ENCODE measurements around the gene HYDIN. TPM values are rescaled to one million over a fixed set of nuclear protein-coding genes. Genes with fewer than 3 reads are reported as not detected.
"Not testable (repeated sequence)": the region's sequence is repeated elsewhere in the genome, so short reads cannot be mapped to it uniquely, and the experiment has no call there.

Gene HYDIN
- total RNA-seq, 1 experiment from 2014 or later = 0.26 TPM

DNA sequence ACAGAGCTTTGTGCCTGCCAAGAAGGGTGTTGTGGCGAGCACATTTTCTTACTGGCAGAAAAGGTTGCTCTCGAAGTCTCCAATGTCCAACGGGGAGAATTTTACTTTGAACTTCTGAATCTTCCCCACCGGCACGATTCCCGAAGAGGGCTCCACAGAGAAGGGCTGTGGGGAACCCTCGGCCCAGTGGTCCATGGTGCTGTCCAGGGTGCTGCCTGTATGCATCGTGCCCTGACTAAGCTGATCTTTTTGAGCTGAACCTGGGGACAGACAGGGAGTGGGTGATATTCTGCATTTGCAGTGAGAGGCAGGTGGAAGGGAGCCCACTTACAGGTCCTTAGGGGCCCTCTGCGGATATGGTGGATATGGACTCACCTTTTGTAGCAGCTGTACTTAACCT lies 368.5 kb downstream of the HYDIN start:
- not testable (repeated sequence) for H3K9me3 ChIP-seq, H3K4me3 ChIP-seq, DNase-seq, H3K27me3 ChIP-seq, H3K36me3 ChIP-seq

GRCh38 chr16:70851299-70851698 lies 379.2 kb downstream of the HYDIN start:
- DNase-seq, H3K9me3 ChIP-seq, H3K4me3 ChIP-seq, H3K36me3 ChIP-seq, H3K27me3 ChIP-seq: not testable (repeated sequence)

GRCh38 chr16:70823498-70824118 lies 406.9 kb downstream of the HYDIN start:
- H3K9me3 ChIP-seq, H3K4me3 ChIP-seq, H3K36me3 ChIP-seq, H3K27me3 ChIP-seq, DNase-seq: not testable (repeated sequence)

DNA sequence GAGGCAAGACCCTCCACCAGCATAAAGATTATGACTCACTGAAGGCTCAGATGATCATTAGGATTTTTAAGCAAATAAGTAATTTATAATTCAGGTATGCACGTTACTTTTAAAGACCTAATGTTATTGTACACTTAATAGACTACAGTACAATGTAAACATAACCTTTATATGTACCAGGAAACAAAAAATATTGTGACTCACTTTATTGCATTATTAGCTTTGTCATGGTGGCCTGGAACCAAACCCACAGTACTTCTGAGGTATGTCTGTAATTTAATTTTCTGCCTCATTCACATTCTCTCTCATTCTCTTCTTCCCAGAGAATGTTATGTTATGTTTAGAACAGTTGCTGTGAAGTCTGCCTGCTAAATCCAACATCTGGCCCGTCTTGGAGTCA lies 407.8 kb downstream of the HYDIN start:
- not testable (repeated sequence) for DNase-seq, H3K9me3 ChIP-seq, H3K4me3 ChIP-seq, H3K27me3 ChIP-seq, H3K36me3 ChIP-seq

DNA sequence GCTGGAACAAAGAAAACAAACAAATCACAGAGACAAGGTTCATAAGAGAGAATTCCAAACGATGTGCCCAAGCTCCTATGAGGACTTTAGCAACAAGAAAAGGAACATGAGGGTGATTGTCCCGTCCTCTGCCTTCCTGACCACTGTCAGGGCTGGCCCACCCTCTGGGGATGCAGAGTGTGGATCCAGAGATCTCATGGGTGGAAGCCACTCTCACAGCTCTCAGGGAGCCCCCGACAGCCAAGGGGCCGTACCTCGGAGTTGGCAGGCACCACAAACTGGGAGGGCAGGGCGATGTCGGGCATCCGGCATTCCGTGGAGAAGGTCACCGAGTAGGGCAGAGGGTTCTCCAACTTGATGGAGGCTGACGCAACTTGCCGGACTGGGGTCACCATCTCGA lies 412.4 kb downstream of the HYDIN start:
- H3K4me3 ChIP-seq, DNase-seq, H3K9me3 ChIP-seq: not testable (repeated sequence)

DNA sequence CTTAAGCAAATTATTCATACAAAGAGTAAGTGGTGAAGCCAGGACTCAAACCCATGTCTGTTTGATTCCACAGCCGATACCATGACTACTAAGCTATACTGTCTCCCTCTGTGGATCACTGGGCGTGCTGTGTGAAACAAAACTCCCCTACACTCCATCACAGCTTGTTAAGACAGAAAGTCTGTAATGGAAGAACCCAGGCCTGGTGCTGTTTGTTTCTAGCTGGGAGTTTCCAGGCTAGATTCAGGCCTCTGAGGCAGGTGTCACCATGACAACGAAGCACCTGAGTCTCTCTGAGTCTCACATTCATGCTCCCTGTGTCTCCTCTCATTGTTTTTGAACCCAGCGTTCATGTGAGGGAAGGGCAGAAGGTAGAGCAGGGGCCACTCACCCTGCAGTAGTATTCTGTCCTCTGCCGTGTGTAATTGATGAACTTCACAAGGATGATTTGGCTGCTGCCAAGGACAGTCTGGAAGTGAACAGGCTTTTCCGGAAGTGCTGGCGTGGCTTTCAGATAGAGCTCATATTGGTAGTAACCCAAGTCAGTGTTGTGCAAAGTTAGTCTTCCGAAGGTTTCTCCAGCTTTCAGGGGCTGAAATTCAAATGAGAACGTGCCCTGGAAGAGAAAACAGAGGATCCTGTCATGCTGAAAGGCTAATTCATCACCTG lies 421.0 kb downstream of the HYDIN start:
- DNase-seq = no peak
- Histone ChIP-seq H3K36me3 (no peaks in the 10 kb centered on the region), H3K27me3 (no peaks in the 10 kb centered on the region)

More for the DNA sequence above, 412.4 kb downstream of the HYDIN start:
- H3K36me3 ChIP-seq, H3K27me3 ChIP-seq: not testable (repeated sequence)

GRCh38 chr16:70808371-70808770 lies 422.2 kb downstream of the HYDIN start:
- Histone ChIP-seq H3K9me3 (0 out of 2 replicates have a peak, but pooled peaks cover 2% of the 10 kb centered on the region), H3K36me3 (no peaks in the 10 kb centered on the region), H3K4me3 (no peak overlapping the region), H3K27me3 (no peaks in the 10 kb centered on the region)
- DNase-seq = no peak

More for the DNA sequence above, 421.0 kb downstream of the HYDIN start:
- H3K9me3 ChIP-seq = no peaks in the 10 kb centered on the region
- H3K4me3 ChIP-seq = no peak overlapping the region

DNA sequence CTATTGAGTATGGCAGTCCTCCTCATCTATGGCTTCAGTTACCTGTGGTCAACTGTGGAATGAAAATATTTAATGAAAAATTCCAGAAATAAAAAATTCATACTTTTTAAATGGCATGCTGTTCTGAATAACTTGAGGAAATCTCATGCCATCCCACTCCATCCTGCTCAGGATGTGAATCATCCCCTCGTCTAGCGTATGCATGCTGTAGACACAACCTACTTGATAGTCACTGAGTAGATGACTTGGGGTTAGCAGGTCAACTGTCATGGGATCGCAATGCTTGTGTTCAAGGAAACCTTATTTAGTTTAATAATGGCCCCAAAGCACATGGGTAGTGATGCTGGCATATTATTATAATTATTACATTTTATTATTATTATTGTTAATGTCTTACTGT lies 424.7 kb downstream of the HYDIN start:
- no peak for DNase-seq
- Histone ChIP-seq H3K4me3 (no peak overlapping the region), H3K27me3 (no peaks in the 10 kb centered on the region), H3K9me3 (0 out of 2 replicates have a peak, but pooled peaks cover 3% of the 10 kb centered on the region), H3K36me3 (no peaks in the 10 kb centered on the region)

DNA sequence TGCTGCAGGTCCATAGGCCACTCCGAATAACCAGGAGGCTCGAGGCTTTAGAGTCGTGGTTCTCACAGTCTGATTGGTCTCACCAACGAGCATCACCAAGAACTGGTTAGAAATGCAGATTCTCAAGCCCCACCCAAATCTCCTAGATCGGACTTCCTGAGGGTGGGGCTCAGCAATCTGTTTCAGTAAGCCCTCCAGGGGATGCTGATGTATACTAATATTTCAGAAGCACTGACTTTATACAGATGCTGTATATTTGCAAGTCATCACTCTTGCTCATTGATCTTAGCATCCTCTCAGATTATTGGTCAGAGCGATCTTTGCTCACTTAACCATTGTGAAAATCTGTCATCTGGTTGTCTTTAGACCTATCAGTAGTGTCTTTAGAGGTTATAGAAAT lies 425.1 kb downstream of the HYDIN start:
- Histone ChIP-seq H3K36me3 (no peaks in the 10 kb centered on the region), H3K27me3 (no peaks in the 10 kb centered on the region), H3K9me3 (0 out of 2 replicates have a peak, but pooled peaks cover 3% of the 10 kb centered on the region), H3K4me3 (no peak overlapping the region)
- DNase-seq = no peak

GRCh38 chr16:70804734-70805169 lies 425.8 kb downstream of the HYDIN start:
- DNase-seq = no peak
- Histone ChIP-seq H3K36me3 (no peaks in the 10 kb centered on the region), H3K9me3 (0 out of 2 replicates have a peak, but pooled peaks cover 3% of the 10 kb centered on the region), H3K4me3 (no peak overlapping the region), H3K27me3 (no peaks in the 10 kb centered on the region)

DNA sequence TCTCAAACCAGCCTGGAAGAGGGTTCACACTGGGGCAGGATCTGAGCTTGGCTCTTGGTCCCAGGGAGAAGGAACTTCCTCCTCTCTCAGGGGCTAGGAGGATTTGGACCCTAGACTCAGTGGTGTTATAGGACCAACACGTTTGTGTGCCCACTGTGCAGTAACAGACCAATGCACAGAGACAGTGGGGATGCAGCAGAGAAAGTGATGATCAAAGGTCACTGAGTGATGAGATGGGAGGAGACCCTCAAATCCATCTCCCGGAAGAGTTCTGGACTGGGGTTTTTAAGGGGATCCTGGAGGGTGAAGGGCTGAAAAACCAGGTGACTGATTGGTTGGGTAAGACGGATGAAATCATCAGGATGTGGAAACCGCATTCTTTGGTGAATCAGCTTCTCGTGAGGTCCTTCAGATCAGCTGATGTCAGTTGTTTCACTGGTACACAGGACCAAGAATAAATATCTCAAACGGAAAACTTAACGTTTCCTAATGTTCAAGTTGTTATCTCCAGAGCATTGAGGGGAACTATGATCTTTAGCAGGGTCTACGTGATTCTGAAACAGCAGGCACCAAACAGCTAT lies 426.3 kb downstream of the HYDIN start:
- H3K27me3 ChIP-seq = no peaks in the 10 kb centered on the region

GRCh38 chr16:70803319-70803718 lies 427.2 kb downstream of the HYDIN start:
- Histone ChIP-seq H3K9me3 (0 out of 2 replicates have a peak, but pooled peaks cover 3% of the 10 kb centered on the region), H3K4me3 (no peak overlapping the region), H3K27me3 (no peaks in the 10 kb centered on the region), H3K36me3 (no peaks in the 10 kb centered on the region)
- DNase-seq = no peak

More for the DNA sequence above, 426.3 kb downstream of the HYDIN start:
- Histone ChIP-seq H3K9me3 (0 out of 2 replicates have a peak, but pooled peaks cover 3% of the 10 kb centered on the region), H3K4me3 (no peak overlapping the region), H3K36me3 (no peaks in the 10 kb centered on the region)
- no peak for DNase-seq

DNA sequence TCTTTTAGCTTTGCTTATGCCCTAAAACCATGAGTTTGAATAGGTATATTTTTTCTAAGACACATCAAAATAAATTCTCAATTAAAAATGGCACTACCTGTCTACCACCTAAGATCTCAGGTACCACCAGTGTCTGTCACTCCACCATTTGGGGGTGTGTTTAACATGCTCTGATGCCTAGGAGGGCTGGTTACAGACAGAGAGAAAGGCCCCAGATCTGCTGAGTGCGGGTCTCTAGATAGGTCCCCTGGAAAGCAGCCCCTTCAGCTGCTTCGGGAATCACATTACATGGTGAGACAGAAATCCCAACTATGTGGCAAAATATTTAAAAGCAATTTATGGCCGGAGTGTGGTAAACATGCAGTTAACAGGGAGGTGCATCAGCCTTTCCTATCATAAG lies 428.9 kb downstream of the HYDIN start:
- no peak for DNase-seq
- Histone ChIP-seq H3K36me3 (no peaks in the 10 kb centered on the region), H3K4me3 (peak overlapping the region; percentile 63), H3K9me3 (0 out of 2 replicates have a peak, but pooled peaks cover 3% of the 10 kb centered on the region), H3K27me3 (no peaks in the 10 kb centered on the region)

DNA sequence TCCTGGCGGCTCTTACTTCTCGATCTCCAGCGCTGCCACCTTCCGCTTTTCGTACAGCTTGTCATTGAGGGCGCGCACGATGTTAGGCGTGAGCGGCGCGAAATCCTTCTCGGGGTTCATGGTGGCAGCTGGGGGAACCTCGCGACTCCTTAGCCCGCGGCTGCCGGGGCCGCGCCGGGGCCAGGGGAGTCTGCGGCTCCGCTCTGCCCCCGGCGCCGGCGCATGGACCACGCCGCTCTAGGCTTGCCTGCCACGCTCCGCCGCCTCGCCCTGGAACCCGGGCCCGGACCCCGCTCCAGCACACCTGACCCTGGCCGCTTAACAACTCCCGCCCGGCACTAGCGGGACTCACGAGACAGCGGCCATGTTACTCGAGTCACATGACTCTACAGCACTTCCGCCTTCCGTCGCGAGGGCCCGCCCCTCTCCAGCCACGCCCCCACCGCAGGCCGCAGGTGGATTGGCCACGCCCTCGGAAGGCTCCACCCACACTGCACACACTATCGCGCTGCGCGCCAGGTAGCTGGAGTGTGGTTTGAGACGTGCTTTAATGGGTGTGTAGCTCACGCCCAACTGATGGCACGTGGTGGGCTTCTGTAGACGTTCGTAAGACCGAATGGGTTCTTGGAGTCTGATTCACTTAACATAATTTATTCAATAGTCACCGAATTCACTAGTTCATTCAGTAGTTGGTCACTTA lies 429.6 kb downstream of the HYDIN start, which contains the start of gene VAC14:
TSS of gene VAC14 (minus strand) at position 378 of the 700 bp plus-strand sequence. CDS start at position 120, 258 bp downstream.
- no peaks in the 10 kb centered on the region for H3K36me3 ChIP-seq
- peak within 1 kb of the TSS; percentile 63 for H3K4me3 ChIP-seq
- peak; percentile 77 for DNase-seq
- no peaks in the 10 kb centered on the region for H3K27me3 ChIP-seq
- 0 out of 2 replicates have a peak, but pooled peaks cover 3% of the 10 kb centered on the region for H3K9me3 ChIP-seq

- H3K4me3 ChIP-seq = peak overlapping the region; percentile 63
- H3K27me3 ChIP-seq = no peaks in the 10 kb centered on the region
- DNase-seq = no peak
- H3K36me3 ChIP-seq = no peaks in the 10 kb centered on the region
- 0 out of 2 replicates have a peak, but pooled peaks cover 3% of the 10 kb centered on the region for H3K9me3 ChIP-seq
Observed at GRCh38 chr16:70800311-70800710, 430.2 kb downstream of the HYDIN start.

DNA sequence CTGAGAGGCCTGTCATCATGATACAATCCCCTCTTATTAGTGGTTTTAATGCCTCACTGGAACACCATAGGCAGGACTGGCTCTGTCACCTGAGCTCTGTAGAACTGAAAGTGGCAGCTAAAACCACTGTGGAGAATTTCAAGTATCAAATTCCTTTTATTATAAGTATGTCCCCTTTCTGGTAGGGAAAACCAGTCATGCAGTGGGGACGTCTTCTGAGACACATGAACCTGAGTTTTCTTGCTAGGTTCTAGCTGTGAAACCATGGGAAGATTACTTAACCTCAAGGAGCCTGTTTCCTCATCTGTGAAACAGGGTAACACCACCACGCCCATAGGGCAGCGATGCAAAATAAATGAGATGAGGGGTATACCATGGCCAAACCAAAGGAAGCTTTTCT lies 434.2 kb downstream of the HYDIN start:
- no peaks in the 10 kb centered on the region for H3K36me3 ChIP-seq

More for the DNA sequence above, 434.2 kb downstream of the HYDIN start:
- no peak for DNase-seq
- Histone ChIP-seq H3K27me3 (no peaks in the 10 kb centered on the region), H3K4me3 (no peak overlapping the region), H3K9me3 (no peaks in the 10 kb centered on the region)

All from MG63 (cell line).